Calu3 (cell line): Measurements from ENCODE around the gene NPAS3. TPM values are rescaled to one million over a fixed set of nuclear protein-coding genes. Genes with fewer than 3 reads are reported as not detected.

ENCODE experiments used
- BruUV-seq: library from RNA; stranded (reverse); fragments of 400-500 nt; replicated peaks from 2 replicates; lab custom pipeline; 2021; lab: Mats Ljungman, UMichigan
- CTCF ChIA-PET: fragments of 300-600 bp; sonication (Branson Sonifier 250); formaldehyde crosslinking; loops from one replicate; lab custom pipeline; 2022; ENCODE audit warnings: antibody characterized with exemption; lab: Charles Lee
- DNase-seq: peaks from one replicate; pipeline ENCODE4 v3.0.0; 2022
- H3K27ac Mint-ChIP-seq: one replicate; pipeline ENCODE4 v1.8.0; 2022; ENCODE audit warnings: mixed read lengths; ENCODE audit not compliant: unreplicated experiment
- H3K27me3 Mint-ChIP-seq: one replicate; pipeline ENCODE4 v1.8.0; 2022; ENCODE audit warnings: mixed read lengths; ENCODE audit not compliant: unreplicated experiment
- H3K36me3 Mint-ChIP-seq: one replicate; pipeline ENCODE4 v1.8.0; 2022; ENCODE audit warnings: mild to moderate bottlenecking, moderate library complexity, mixed read lengths; ENCODE audit not compliant: insufficient read depth, unreplicated experiment
- H3K4me1 Mint-ChIP-seq: one replicate; pipeline ENCODE4 v1.8.0; 2022; ENCODE audit warnings: mild to moderate bottlenecking, low read depth, mixed read lengths; ENCODE audit not compliant: unreplicated experiment
- H3K4me3 Mint-ChIP-seq: one replicate; pipeline ENCODE4 v1.8.0; 2022; ENCODE audit warnings: mild to moderate bottlenecking, low read depth, moderate library complexity, mixed read lengths; ENCODE audit not compliant: unreplicated experiment
- H3K9me3 Mint-ChIP-seq: one replicate; pipeline ENCODE4 v1.8.0; 2022; ENCODE audit warnings: low read depth, mixed read lengths; ENCODE audit not compliant: unreplicated experiment
- intact Hi-C: fragments of 100-400 bp; cut with micrococcal nuclease; formaldehyde crosslinking; loops from one replicate; pipeline ENCODE4 v1.10.0; 2022; ENCODE audit not compliant: unreplicated experiment
- total RNA-seq: library from RNA; stranded (reverse); gene quantifications from 2 replicates; pipeline ENCODE4 v1.2.3, GENCODE V29; 2022
- TF ChIP-seq, protein P1 (sequence below): fragments of 200-600 bp; IDR thresholded peaks from one replicate; pipeline ENCODE4 v1.8.0; 2022; ENCODE audit warnings: antibody characterized with exemption; ENCODE audit not compliant: unreplicated experiment

NPAS3 gene
- total RNA-seq, 1 experiment from 2014 or later = not detected

DNA sequence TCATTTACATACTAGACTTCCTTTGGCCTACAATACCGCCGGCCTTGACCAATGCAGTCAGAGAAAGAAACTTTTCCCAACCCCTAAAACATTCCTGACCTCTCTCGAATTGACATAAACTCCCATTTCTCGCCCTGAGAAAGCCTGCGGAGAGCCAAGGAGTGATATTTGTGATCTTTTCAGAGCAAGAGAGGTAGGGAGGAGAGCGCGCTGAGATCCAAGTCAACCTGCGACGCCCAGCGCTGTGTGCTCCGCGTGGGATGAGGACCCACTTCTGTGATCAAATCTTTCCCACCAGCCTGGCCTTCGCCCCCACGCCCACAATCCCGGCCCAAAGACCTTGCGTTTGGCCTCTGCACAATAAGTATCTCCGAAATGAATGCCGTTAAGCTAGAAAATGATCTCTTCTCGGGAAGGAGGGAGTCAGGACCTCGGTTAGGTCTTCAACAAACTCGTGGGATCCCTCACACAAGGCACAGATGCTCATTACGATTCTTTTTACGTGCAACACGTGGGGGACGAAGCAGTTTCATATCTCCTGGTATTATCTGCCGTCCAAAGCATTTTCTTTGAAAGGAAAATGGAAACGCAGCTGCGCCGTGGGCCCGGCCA is 6.3 kb upstream of the NPAS3 start:
- TF ChIP-seq, protein P1, sequence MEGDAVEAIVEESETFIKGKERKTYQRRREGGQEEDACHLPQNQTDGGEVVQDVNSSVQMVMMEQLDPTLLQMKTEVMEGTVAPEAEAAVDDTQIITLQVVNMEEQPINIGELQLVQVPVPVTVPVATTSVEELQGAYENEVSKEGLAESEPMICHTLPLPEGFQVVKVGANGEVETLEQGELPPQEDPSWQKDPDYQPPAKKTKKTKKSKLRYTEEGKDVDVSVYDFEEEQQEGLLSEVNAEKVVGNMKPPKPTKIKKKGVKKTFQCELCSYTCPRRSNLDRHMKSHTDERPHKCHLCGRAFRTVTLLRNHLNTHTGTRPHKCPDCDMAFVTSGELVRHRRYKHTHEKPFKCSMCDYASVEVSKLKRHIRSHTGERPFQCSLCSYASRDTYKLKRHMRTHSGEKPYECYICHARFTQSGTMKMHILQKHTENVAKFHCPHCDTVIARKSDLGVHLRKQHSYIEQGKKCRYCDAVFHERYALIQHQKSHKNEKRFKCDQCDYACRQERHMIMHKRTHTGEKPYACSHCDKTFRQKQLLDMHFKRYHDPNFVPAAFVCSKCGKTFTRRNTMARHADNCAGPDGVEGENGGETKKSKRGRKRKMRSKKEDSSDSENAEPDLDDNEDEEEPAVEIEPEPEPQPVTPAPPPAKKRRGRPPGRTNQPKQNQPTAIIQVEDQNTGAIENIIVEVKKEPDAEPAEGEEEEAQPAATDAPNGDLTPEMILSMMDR = no peak
- no peaks in the 10 kb centered on the region for H3K36me3 Mint-ChIP-seq
- H3K27me3 Mint-ChIP-seq = peaks cover 67% of the 10 kb centered on the region
- no TSS peak for BruUV-seq
- H3K4me3 Mint-ChIP-seq = no peak overlapping the region
- intact Hi-C loops = no loop called here
- no peak overlapping the region for H3K27ac Mint-ChIP-seq
- no peaks in the 10 kb centered on the region for H3K9me3 Mint-ChIP-seq
- no peak for DNase-seq
- peaks cover 7% of the 10 kb centered on the region for H3K4me1 Mint-ChIP-seq
- CTCF ChIA-PET = interaction anchor here (0.5 kb wide), 2 partner anchors 11 to 373 kb away, joined by 3 to 4 read pairs; no protein-coding TSS in a partner anchor

DNA sequence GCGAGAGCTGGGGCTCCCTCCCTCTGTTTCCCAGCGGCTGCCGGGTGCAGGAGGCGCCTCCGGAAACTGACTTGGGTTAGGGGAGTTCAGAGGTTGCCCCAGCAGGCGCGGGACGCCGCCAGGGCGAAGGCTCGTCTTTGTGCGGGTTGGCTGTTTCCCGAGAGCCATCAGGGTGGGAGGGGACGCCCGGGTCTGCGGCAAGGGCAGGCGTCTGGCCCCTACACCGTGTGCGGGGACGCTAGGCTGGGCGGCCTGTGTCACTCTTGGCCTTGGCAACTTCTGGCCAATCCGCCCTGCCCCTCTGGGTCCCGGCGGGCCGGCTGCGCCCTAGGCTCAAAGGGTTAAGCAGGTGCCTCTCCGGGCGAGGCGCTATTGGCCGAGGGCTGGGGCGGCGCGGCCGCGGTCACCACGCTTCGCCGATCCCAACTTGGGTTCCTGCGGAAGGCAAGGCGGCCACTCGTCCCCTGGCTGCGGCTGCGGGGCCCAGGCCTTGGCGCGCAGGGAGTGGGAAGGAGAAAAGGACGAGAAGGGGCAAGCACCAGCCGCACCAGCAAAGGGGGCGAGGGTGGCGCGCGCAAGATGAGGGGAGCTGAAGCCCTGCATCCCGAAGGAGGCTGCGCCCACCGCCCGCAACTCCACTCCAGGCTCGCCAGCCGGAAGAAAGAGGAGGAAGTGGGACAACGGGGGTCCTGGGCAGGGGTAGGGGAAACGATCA is 5.6 kb upstream of the NPAS3 start:
- peaks cover 10% of the 10 kb centered on the region for H3K4me1 Mint-ChIP-seq
- H3K4me3 Mint-ChIP-seq = peak overlapping the region; percentile 72
- TF ChIP-seq, protein P1 = no peak
- intact Hi-C loops = no loop called here
- BruUV-seq = no TSS peak
- H3K27ac Mint-ChIP-seq = no peak overlapping the region
- DNase-seq = no peak
- peaks cover 1% of the 10 kb centered on the region for H3K36me3 Mint-ChIP-seq
- peaks cover 74% of the 10 kb centered on the region for H3K27me3 Mint-ChIP-seq
- CTCF ChIA-PET = interaction anchor here (0.5 kb wide), 1 partner anchor 374 kb away, joined by 3 read pairs; no protein-coding TSS in a partner anchor
- no peaks in the 10 kb centered on the region for H3K9me3 Mint-ChIP-seq

DNA sequence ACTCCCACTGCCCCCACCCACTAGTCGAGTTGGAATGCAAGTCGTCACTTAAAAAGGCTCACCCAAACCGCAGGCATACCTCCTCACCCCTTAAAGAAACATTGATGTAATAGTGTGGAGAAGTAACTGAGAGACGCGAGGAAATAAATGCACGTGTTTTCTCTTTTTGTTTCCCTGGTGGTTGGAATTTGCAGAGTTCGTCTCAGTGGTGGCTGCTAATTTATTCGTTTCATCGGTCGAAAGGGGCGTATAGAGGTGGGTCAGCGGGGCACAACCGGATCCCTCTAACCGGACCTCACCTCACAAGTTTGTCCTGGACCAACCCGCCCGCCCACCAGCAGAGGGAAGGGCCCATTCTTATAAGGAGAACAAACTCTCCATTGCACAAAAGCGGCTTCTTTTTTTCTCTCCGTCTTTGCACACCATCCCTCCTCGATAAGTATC is 5.0 kb upstream of the NPAS3 start:
- CTCF ChIA-PET = no interaction called here
- Mint-ChIP-seq H3K36me3 (peaks cover 7% of the 10 kb centered on the region), H3K9me3 (no peaks in the 10 kb centered on the region), H3K4me1 (peaks cover 16% of the 10 kb centered on the region), H3K27ac (no peak overlapping the region), H3K4me3 (peak overlapping the region; percentile 72), H3K27me3 (peaks cover 80% of the 10 kb centered on the region)
- BruUV-seq = no TSS peak
- intact Hi-C loops = no loop called here
- TF ChIP-seq, protein P1 = no peak
- no peak for DNase-seq

DNA sequence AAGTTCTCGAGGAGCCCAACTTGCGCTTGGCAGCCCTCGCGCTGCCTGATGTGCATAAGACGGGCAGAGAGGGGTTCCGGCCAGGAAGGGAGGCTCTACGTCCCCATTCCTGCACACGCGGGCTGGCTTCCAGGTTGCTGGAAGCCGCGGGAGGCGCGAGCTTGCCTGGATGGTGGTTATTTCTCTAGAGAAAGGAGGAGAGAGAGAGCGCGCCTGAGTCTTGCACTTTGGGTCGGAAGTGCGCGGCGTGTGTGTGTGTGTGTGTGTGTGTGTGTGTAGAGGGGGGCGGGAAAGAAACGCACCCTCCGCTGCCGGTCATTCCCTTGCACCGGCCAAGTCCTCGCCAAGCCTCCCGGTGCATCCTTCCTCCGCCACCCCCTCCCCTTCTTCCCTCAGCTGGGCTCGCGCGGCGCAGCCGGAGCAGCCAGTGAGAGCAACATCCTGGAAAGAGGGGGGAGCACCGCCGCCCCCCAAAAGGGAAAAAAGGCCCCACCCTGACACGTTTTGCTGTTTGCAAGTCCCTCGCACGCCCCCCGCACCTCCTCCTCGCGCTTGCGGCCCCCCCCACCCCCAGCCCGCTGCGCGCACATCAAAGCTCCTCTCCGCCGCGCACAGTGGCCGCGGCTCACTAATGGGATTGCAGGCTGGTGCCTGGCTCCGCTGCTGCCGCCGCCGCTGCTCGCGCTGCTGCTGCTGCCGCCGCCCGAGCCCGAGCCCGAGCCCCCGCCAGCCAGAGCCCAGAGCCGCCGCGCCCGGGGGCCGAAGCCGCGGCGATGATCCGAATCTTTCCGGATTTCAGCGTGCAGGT is 4.4 kb upstream of the NPAS3 start:
- BruUV-seq = no TSS peak
- no peaks in the 10 kb centered on the region for H3K9me3 Mint-ChIP-seq
- H3K4me1 Mint-ChIP-seq = peaks cover 16% of the 10 kb centered on the region
- TF ChIP-seq, protein P1 = no peak
- no peak overlapping the region for H3K27ac Mint-ChIP-seq
- CTCF ChIA-PET = no interaction called here
- DNase-seq = peak; percentile 12
- peak overlapping the region; percentile 72 for H3K4me3 Mint-ChIP-seq
- H3K27me3 Mint-ChIP-seq = peaks cover 86% of the 10 kb centered on the region
- intact Hi-C loops = no loop called here
- H3K36me3 Mint-ChIP-seq = peaks cover 8% of the 10 kb centered on the region
